ENCODE results near the gene SYT9. TPM values are rescaled to one million over a fixed set of nuclear protein-coding genes. Genes with fewer than 3 reads are reported as not detected.

SYT9 gene
- total RNA-seq, 2 donors from 2014 or later, result 0.81 to 2.2 TPM

- H3K4me1 Mint-ChIP-seq, result peaks cover 8% of the 10 kb centered on the region
- no peak overlapping the region for H3K4me3 Mint-ChIP-seq
- no peaks in the 10 kb centered on the region for H3K27me3 ChIP-seq (ENCODE audit: control insufficient read depth, insufficient read depth, low read length, poor library complexity, severe bottlenecking)
- no peak for TF ChIP-seq CTCF (conservative IDR thresholded peaks at IDR 0.05)
- no peak overlapping the region for H3K4me3 ChIP-seq (ENCODE audit: low read length)
- H3K9me3 Mint-ChIP-seq, result no peaks in the 10 kb centered on the region
- DNase-seq, result no peak
- no peak overlapping the region for H3K27ac Mint-ChIP-seq
- no peaks in the 10 kb centered on the region for H3K36me3 ChIP-seq (ENCODE audit: control insufficient read depth, insufficient read depth, low read length)
- no peak overlapping the region for H3K9ac ChIP-seq (ENCODE audit: extremely low read depth, low read length, poor library complexity, severe bottlenecking)
- no peaks in the 10 kb centered on the region for H3K27me3 Mint-ChIP-seq (ENCODE audit: insufficient read depth)
- H3K4me1 ChIP-seq (ENCODE audit: control insufficient read depth, insufficient read depth, low read length), result peaks cover 5% of the 10 kb centered on the region
- H3K9me3 ChIP-seq (ENCODE audit: control insufficient read depth, low read length), result no peaks in the 10 kb centered on the region
- WGBS, 2 experiments (ENCODE audit: insufficient coverage in 1 of 2, insufficient read length in 1 of 2), result 85 to 97% methylated on average over 1 of the region's 1 CpG
- H3K36me3 Mint-ChIP-seq (ENCODE audit: low read depth), result no peaks in the 10 kb centered on the region
- no peak overlapping the region for H3K27ac ChIP-seq (ENCODE audit: low read depth, low read length)
Measured at GRCh38 chr11:7462706-7463105, 211.0 kb downstream of the SYT9 start.

- TF ChIP-seq CTCF (conservative IDR thresholded peaks at IDR 0.05), result no peak
- Mint-ChIP-seq H3K4me1 (no peaks in the 10 kb centered on the region), H3K27me3 (ENCODE audit: insufficient read depth) (no peaks in the 10 kb centered on the region)
Measured at GRCh38 chr11:7467652-7468051, 215.9 kb downstream of the SYT9 start.

GRCh38 chr11:7469351-7469865, 217.7 kb downstream of the SYT9 start:
- Mint-ChIP-seq H3K4me1 (no peaks in the 10 kb centered on the region), H3K9me3 (no peaks in the 10 kb centered on the region), H3K36me3 (ENCODE audit: low read depth) (no peaks in the 10 kb centered on the region), H3K27ac (no peak overlapping the region), H3K4me3 (no peak overlapping the region), H3K27me3 (ENCODE audit: insufficient read depth) (no peaks in the 10 kb centered on the region)
- H3K27me3 ChIP-seq (ENCODE audit: control insufficient read depth, insufficient read depth, low read length, poor library complexity, severe bottlenecking), result no peaks in the 10 kb centered on the region
- TF ChIP-seq CTCF (conservative IDR thresholded peaks at IDR 0.05), result no peak
- no peak overlapping the region for H3K27ac ChIP-seq (ENCODE audit: low read depth, low read length)
- DNase-seq, result no peak
- no peaks in the 10 kb centered on the region for H3K36me3 ChIP-seq (ENCODE audit: control insufficient read depth, insufficient read depth, low read length)
- no peak overlapping the region for H3K4me3 ChIP-seq (ENCODE audit: low read length)
- 90 to 94% methylated on average over 3 to 5 of the region's 5 CpGs for WGBS, 2 experiments (ENCODE audit: insufficient coverage in 1 of 2, insufficient read length in 1 of 2)
- H3K9me3 ChIP-seq (ENCODE audit: control insufficient read depth, low read length), result no peaks in the 10 kb centered on the region
- H3K4me1 ChIP-seq (ENCODE audit: control insufficient read depth, insufficient read depth, low read length), result no peaks in the 10 kb centered on the region
- no peak overlapping the region for H3K9ac ChIP-seq (ENCODE audit: extremely low read depth, low read length, poor library complexity, severe bottlenecking)

More at GRCh38 chr11:7467652-7468051, 215.9 kb downstream of the SYT9 start:
- Mint-ChIP-seq H3K4me3 (no peak overlapping the region), H3K27ac (no peak overlapping the region), H3K9me3 (no peaks in the 10 kb centered on the region), H3K36me3 (ENCODE audit: low read depth) (no peaks in the 10 kb centered on the region)
- no peak overlapping the region for H3K4me3 ChIP-seq (ENCODE audit: low read length)
- H3K4me1 ChIP-seq (ENCODE audit: control insufficient read depth, insufficient read depth, low read length), result no peaks in the 10 kb centered on the region
- no peaks in the 10 kb centered on the region for H3K36me3 ChIP-seq (ENCODE audit: control insufficient read depth, insufficient read depth, low read length)
- H3K27ac ChIP-seq (ENCODE audit: low read depth, low read length), result no peak overlapping the region
- H3K9ac ChIP-seq (ENCODE audit: extremely low read depth, low read length, poor library complexity, severe bottlenecking), result no peak overlapping the region
- DNase-seq, result no peak
- 90% methylated on average over 2 of the region's 2 CpGs; no CpG with 5 or more reads in 1 of the 2 experiments for WGBS, 2 experiments (ENCODE audit: insufficient coverage in 1 of 2, insufficient read length in 1 of 2)
- no peaks in the 10 kb centered on the region for H3K27me3 ChIP-seq (ENCODE audit: control insufficient read depth, insufficient read depth, low read length, poor library complexity, severe bottlenecking)
- H3K9me3 ChIP-seq (ENCODE audit: control insufficient read depth, low read length), result no peaks in the 10 kb centered on the region
